Testis (tissue), 2 donors: ENCODE measurements around the gene NLGN4X.

Experiments
- CTCF ChIP-seq, 3 experiments: fragments of 450-650 bp in 2 of 3; fragments of 200-600 bp in 1 of 3; sonication (generic) in 1 of 3; IDR thresholded peaks; one replicate each; pipeline ENCODE4 v1.5.1; 2016 to 2019; ENCODE audit warnings: antibody characterized with exemption in 3 of 3, mild to moderate bottlenecking in 2 of 3, moderate library complexity in 1 of 3
- POLR2A ChIP-seq: fragments of 450-650 bp; IDR thresholded peaks from one replicate; pipeline ENCODE4 v1.6.1; 2017; ENCODE audit warnings: antibody characterized with exemption, mild to moderate bottlenecking, moderate library complexity

DNA sequence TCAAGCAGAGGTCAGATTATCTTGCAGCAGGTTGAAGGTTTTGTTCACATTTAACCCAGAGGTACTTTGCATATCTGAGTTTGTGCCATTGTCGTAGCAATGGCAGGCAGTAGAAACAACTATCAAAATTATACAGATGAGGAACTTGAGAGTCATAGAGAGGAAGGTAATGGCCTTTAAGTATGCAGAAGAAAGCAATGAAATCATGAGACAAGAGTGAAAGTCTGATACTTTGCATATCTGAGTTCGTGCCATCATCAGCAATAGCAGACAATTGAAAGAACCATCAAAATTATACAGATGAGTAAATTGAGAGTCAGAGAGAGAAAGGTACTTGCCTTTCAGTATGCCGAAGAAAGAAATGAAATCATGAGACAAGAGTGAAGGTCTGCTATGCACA, 154.1 kb downstream of the NLGN4X start:
- TF ChIP-seq CTCF (IDR thresholded peaks at IDR 0.05) (no peak), POLR2A (no peak)
